BE2C (cell line): Measurements from ENCODE around the gene NFAM1.

Experiments used
- DNase-seq: peaks from one replicate; pipeline ENCODE4 v3.0.0-alpha.2; 2020
- H3K27me3 ChIP-seq: fragments of 250-450 bp; sonication (Bioruptor Pico); 2 replicates; pipeline ENCODE4 v1.5.1; 2020; ENCODE audit warnings: mild to moderate bottlenecking
- H3K36me3 ChIP-seq: fragments of 250-450 bp; sonication (Bioruptor Pico); 2 replicates; pipeline ENCODE4 v1.5.1; 2020; ENCODE audit warnings: mild to moderate bottlenecking
- H3K4me1 ChIP-seq: fragments of 250-450 bp; sonication (Bioruptor Pico); 2 replicates; pipeline ENCODE4 v1.5.1; 2020
- H3K4me3 ChIP-seq: 2 replicates; pipeline ENCODE4 v1.5.1; 2011; ENCODE audit warnings: low read depth, low read length
- H3K9me3 ChIP-seq: fragments of 250-450 bp; sonication (Bioruptor Pico); 2 replicates; pipeline ENCODE4 v1.5.1; 2020
- CTCF ChIP-seq: IDR thresholded peaks from 2 replicates; pipeline ENCODE4 v1.5.1; 2012; ENCODE audit warnings: mild to moderate bottlenecking, low read depth, low read length

The NFAM1 gene

GRCh38 chr22:42358643-42359558, 73.3 kb downstream of the NFAM1 start:
- no peak for TF ChIP-seq CTCF
- H3K4me1 ChIP-seq = peaks cover 12% of the 10 kb centered on the region
- no peaks in the 10 kb centered on the region for H3K27me3 ChIP-seq

GRCh38 chr22:42357634-42358296, 74.4 kb downstream of the NFAM1 start:
- no peak for DNase-seq
- Histone ChIP-seq H3K4me1 (peaks cover 17% of the 10 kb centered on the region), H3K9me3 (no peaks in the 10 kb centered on the region), H3K4me3 (no peak overlapping the region), H3K36me3 (no peaks in the 10 kb centered on the region), H3K27me3 (no peaks in the 10 kb centered on the region)
- TF ChIP-seq CTCF = no peak

More at GRCh38 chr22:42358643-42359558, 73.3 kb downstream of the NFAM1 start:
- DNase-seq = no peak
- no peak overlapping the region for H3K4me3 ChIP-seq
- H3K36me3 ChIP-seq = no peaks in the 10 kb centered on the region
- H3K9me3 ChIP-seq = no peaks in the 10 kb centered on the region

GRCh38 chr22:42357221-42357620, 75.0 kb downstream of the NFAM1 start:
- no peaks in the 10 kb centered on the region for H3K27me3 ChIP-seq
- no peak for TF ChIP-seq CTCF
- H3K36me3 ChIP-seq = no peaks in the 10 kb centered on the region
- no peak for DNase-seq
- H3K4me1 ChIP-seq = peaks cover 17% of the 10 kb centered on the region
- H3K4me3 ChIP-seq = no peak overlapping the region
- H3K9me3 ChIP-seq = no peaks in the 10 kb centered on the region

GRCh38 chr22:42356533-42356932, 75.7 kb downstream of the NFAM1 start:
- no peak for TF ChIP-seq CTCF
- DNase-seq = peak; percentile 34
- H3K4me1 ChIP-seq = peaks cover 17% of the 10 kb centered on the region
- H3K36me3 ChIP-seq = no peaks in the 10 kb centered on the region
- no peaks in the 10 kb centered on the region for H3K27me3 ChIP-seq
- no peaks in the 10 kb centered on the region for H3K9me3 ChIP-seq
- no peak overlapping the region for H3K4me3 ChIP-seq

GRCh38 chr22:42353883-42354727, 78.1 kb downstream of the NFAM1 start:
- H3K4me3 ChIP-seq = no peak overlapping the region
- peak; percentile 85 for DNase-seq
- peak; percentile 42 for TF ChIP-seq CTCF
- peaks cover 17% of the 10 kb centered on the region for H3K4me1 ChIP-seq
- no peaks in the 10 kb centered on the region for H3K27me3 ChIP-seq
- H3K9me3 ChIP-seq = no peaks in the 10 kb centered on the region
- no peaks in the 10 kb centered on the region for H3K36me3 ChIP-seq
